Right lobe of liver (tissue), 6 donors: ENCODE measurements around the gene MYCBP2. TPM values are rescaled to one million over a fixed set of nuclear protein-coding genes. Genes with fewer than 3 reads are reported as not detected.
A peak's percentile ranks its signal among the peaks of the same experiment; 100 is the strongest.

Experiments
- ATAC-seq, 4 donors: fragments of 200-7000 bp; cut with Tn5 transposase; one replicate each; pipeline ENCODE4 v1.9.1; 2020; ENCODE audit warnings: mild to moderate bottlenecking in 4 of 4, moderate library complexity in 4 of 4
- DNase-seq, 3 donors: peaks; one replicate each; pipeline ENCODE4 v3.0.0-alpha.2; 2020
- H3K27ac ChIP-seq, 3 donors: fragments of 200-600 bp; one replicate each; pipeline ENCODE4 v1.8.0; 2022
- H3K27me3 ChIP-seq, 2 donors: fragments of 200-600 bp; one replicate each; pipeline ENCODE4 v1.8.0; 2022
- H3K36me3 ChIP-seq, 4 donors: fragments of 200-600 bp; sonication (generic) in 1 of 4; one replicate each; pipeline versions ENCODE4 v1.5.1 to v1.8.0; 2017 to 2022; ENCODE audit warnings: control low read depth in 1 of 4
- H3K4me1 ChIP-seq, 4 donors: fragments of 200-600 bp; sonication (generic) in 1 of 4; one replicate each; pipeline versions ENCODE4 v1.5.1 to v1.8.0; 2017 to 2022; ENCODE audit warnings: control low read depth in 1 of 4
- H3K4me3 ChIP-seq, 3 donors: fragments of 200-600 bp; one replicate each; pipeline ENCODE4 v1.8.0; 2022
- H3K9me3 ChIP-seq, 4 donors: fragments of 200-600 bp; sonication (generic) in 1 of 4; one replicate each; pipeline versions ENCODE4 v1.5.1 to v1.8.0; 2017 to 2022; ENCODE audit warnings: control low read depth in 1 of 4
- POLR2A ChIP-seq: fragments of 450-650 bp; IDR thresholded peaks from one replicate; pipeline ENCODE4 v1.6.1; 2017; ENCODE audit warnings: antibody characterized with exemption, mild to moderate bottlenecking
- WGBS: methylation state at CpG from one replicate; pipeline ENCODE4 v1.1.6; 2018; ENCODE audit warnings: low coverage, low lambda C conversion rate; ENCODE audit not compliant: insufficient coverage; ENCODE audit errors: missing lambda C conversion rate; 5-methylcytosine and 5-hydroxymethylcytosine counted together
- intact Hi-C, 2 donors: fragments of 100-400 bp; cut with DNase I; formaldehyde crosslinking; loops; one replicate each; pipeline versions ENCODE4 v1.11.2 to v1.14.1; 2022
- total RNA-seq, 6 experiments: library from RNA; depleted of rRNA in 2 of 6; stranded (reverse); fragments of >200 nt in 2 of 6; fragmentation: NEBNext Ultra II Directional in 3 of 6; extraction: Animal tissue kit (Norgen Biotek cat#: 25700) in 3 of 6; gene quantifications; one replicate each; pipeline versions ENCODE4 v1.1.0 to v1.2.4, GENCODE V29; 2016 to 2023
- TF ChIP-seq, protein P1 (sequence below), 4 donors: fragments of 200-600 bp in 3 of 4; fragments of 450-650 bp in 1 of 4; IDR thresholded peaks; one replicate each; pipeline versions ENCODE4 v1.5.1 to v1.8.0; 2016 to 2022; ENCODE audit warnings: antibody characterized with exemption in 4 of 4, mild to moderate bottlenecking in 2 of 4
- donor health status: DM: no; HTN: yes; CAD: no.
- donor health status: DM: no; HTN: no; CAD: no.
- donor health status: DM: no; HTN: no; CAD: no.
- donor health status: DM: no; HTN: yes; CAD: no.
- donor health status: DM: no; HTN: yes; CAD: no.

Gene MYCBP2
- total RNA-seq, 6 experiments from 2014 or later, result 27.8 to 50.1 (median 43.2) TPM

DNA sequence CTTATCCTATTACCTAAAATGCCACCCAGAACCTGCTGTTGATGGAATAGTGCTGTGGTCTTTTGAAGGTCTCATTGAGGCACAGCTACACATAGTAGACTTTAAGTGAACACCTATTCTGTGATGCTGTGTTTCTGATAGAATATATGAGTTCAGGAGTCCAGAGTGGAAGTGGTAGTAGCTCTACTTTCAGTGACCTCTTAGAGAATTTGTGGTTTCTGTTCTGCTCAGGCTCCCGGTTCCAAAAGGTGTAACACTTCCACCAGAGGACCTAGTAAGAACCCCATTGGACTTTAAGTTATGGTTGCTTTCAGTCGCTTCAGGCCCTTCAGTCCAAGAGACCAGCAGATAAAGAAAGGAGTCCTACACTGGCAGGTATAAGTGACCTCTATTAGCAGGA is 11.4 kb upstream of the MYCBP2 start:
- ATAC-seq, result no peak
- 86% methylated on average over 1 of the region's 2 CpGs for WGBS
- intact Hi-C loops, result no loop called here

DNA sequence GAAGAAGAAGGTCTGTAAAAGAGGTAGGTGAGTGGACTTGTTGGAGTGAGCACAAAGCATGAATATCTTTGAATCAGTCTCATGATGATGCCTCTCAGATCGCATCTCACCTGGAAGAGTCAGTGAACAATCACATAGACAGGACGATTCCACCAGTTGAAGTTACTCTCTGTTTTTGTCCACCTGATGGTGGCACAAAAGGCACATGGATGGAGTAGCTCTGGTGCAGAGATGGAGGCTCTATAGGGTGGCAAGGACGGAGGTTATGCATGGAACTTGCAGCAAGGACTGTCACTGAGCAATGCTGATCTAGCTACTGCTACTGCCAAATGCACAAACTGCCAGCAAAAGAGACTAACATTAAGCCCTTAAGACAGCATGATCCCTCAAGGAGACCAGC is 10.3 kb upstream of the MYCBP2 start:
- Histone ChIP-seq H3K36me3 (no peaks in the 10 kb centered on the region), H3K4me3 (no peak overlapping the region), H3K4me1 (no peaks in the 10 kb centered on the region), H3K9me3 (no peaks in the 10 kb centered on the region), H3K27me3 (no peaks in the 10 kb centered on the region), H3K27ac (no peak overlapping the region)
- intact Hi-C loops, result no loop called here
- TF ChIP-seq POLR2A, result no peak
- TF ChIP-seq, protein P1, sequence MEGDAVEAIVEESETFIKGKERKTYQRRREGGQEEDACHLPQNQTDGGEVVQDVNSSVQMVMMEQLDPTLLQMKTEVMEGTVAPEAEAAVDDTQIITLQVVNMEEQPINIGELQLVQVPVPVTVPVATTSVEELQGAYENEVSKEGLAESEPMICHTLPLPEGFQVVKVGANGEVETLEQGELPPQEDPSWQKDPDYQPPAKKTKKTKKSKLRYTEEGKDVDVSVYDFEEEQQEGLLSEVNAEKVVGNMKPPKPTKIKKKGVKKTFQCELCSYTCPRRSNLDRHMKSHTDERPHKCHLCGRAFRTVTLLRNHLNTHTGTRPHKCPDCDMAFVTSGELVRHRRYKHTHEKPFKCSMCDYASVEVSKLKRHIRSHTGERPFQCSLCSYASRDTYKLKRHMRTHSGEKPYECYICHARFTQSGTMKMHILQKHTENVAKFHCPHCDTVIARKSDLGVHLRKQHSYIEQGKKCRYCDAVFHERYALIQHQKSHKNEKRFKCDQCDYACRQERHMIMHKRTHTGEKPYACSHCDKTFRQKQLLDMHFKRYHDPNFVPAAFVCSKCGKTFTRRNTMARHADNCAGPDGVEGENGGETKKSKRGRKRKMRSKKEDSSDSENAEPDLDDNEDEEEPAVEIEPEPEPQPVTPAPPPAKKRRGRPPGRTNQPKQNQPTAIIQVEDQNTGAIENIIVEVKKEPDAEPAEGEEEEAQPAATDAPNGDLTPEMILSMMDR (IDR thresholded peaks at IDR 0.05), result peak in 3 of 4 donors; percentile 8 to 23 (median 19)
- whole genome bisulfite sequencing, result 67% methylated on average over 3 of the region's 3 CpGs
- ATAC-seq, result peak; percentile 57 to 63 (median 60)
- DNase-seq, result no peak

More for the DNA sequence above, 11.4 kb upstream of the MYCBP2 start:
- TF ChIP-seq, protein P1 (IDR thresholded peaks at IDR 0.05), result no peak
- no peak for TF ChIP-seq POLR2A
- Histone ChIP-seq H3K27ac (no peak overlapping the region), H3K36me3 (no peaks in the 10 kb centered on the region), H3K4me1 (no peaks in the 10 kb centered on the region), H3K4me3 (no peak overlapping the region), H3K27me3 (no peaks in the 10 kb centered on the region), H3K9me3 (no peaks in the 10 kb centered on the region)
- no peak for DNase-seq

DNA sequence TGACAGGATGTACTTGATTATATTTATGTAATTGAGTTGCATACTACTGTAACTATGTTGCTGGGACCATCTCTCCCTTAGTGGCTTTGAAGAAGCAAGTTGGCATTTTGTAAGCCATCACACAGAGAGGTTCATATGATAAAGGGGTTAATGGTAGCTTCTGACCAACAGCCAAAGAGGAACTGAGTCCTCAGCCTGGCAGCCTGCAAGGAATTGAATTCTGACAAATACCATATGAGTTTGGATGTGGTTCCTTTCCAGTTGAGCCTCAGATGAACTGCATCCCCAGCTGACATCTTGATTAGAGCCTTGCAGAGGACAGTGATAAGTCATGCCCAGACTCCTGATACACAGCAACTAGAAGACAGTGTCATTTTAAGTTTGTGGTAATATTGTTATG is 8.6 kb upstream of the MYCBP2 start:
- Histone ChIP-seq H3K9me3 (no peaks in the 10 kb centered on the region), H3K27ac (no peak overlapping the region), H3K4me3 (no peak overlapping the region), H3K36me3 (no peaks in the 10 kb centered on the region), H3K27me3 (no peaks in the 10 kb centered on the region), H3K4me1 (no peaks in the 10 kb centered on the region)
- DNase-seq, result no peak
- intact Hi-C loops, result no loop called here
- TF ChIP-seq, protein P1 (IDR thresholded peaks at IDR 0.05), result no peak
- TF ChIP-seq POLR2A, result no peak
- ATAC-seq, result no peak

DNA sequence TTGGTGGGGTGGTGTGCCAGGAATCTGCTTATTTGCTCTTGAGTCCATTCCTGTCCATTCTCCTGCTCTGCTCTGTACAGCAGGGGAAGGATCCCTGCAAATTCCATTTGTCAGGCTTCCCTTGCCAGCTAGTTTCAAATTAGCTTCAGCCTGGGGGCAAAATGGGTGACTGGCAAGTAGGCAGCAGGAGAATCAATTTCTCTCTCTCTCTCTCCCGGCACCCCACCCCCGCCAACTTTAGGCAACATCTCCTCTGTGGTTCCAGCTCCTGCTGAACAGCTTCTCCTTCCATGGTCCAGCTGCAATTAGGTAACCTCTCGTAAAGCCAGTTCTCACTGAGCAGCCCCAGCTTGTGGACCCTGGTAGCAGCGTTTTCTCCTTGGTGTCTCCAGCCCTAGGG is 6.7 kb upstream of the MYCBP2 start:
- no peaks in the 10 kb centered on the region for H3K27me3 ChIP-seq
- H3K4me3 ChIP-seq, result no peak overlapping the region
- intact Hi-C loops, result no loop called here
- no peaks in the 10 kb centered on the region for H3K9me3 ChIP-seq
- peaks cover 0 to 3% (median 1%) of the 10 kb centered on the region in 4 donors for H3K4me1 ChIP-seq
- WGBS, result 23% methylated on average over 4 of the region's 4 CpGs
- no peak overlapping the region for H3K27ac ChIP-seq
- ATAC-seq (no peak), DNase-seq (no peak)
- no peaks in the 10 kb centered on the region for H3K36me3 ChIP-seq
- TF ChIP-seq, protein P1 (IDR thresholded peaks at IDR 0.05), result no peak
- no peak for TF ChIP-seq POLR2A

DNA sequence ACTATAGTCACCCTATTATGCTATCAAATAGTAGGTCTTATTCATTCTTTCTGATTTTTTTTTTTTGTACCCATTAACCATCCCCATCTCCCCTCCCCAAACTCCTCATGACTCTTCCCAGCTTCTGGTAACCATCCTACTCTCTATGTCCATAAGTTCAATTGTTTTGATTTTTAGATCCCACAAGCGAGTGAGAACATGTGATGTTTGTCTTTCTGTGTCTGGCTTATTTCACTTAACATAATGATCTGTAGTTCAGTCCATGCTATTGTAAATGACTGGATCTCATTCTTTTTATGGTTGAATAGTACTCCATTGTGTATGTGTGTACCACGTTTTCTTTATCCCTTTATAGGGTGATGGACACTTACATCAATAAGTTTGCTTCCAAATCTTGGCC is 4.5 kb upstream of the MYCBP2 start:
- DNase-seq (no peak), ATAC-seq (no peak)
- WGBS, result 89% methylated on average over 2 of the region's 2 CpGs
- no peaks in the 10 kb centered on the region for H3K36me3 ChIP-seq
- H3K27me3 ChIP-seq, result no peaks in the 10 kb centered on the region
- H3K4me3 ChIP-seq, result no peak overlapping the region
- no peak overlapping the region for H3K27ac ChIP-seq
- intact Hi-C loops, result no loop called here
- peaks cover 0 to 16% (median 3%) of the 10 kb centered on the region in 4 donors for H3K4me1 ChIP-seq
- no peaks in the 10 kb centered on the region for H3K9me3 ChIP-seq
- TF ChIP-seq, protein P1 (IDR thresholded peaks at IDR 0.05), result no peak
- TF ChIP-seq POLR2A, result no peak
